IMR-90 (cell line): ENCODE results near the gene PTPRN2. TPM values are rescaled to one million over a fixed set of nuclear protein-coding genes. Genes with fewer than 3 reads are reported as not detected.

Experiments used
- ATAC-seq: fragments of 200-7000 bp; cut with Tn5 transposase; 2 replicates; pipeline ENCODE4 v1.9.1; 2020; ENCODE audit warnings: low read depth, mild to moderate bottlenecking, moderate library complexity
- BruUV-seq: library from RNA; stranded (reverse); fragments of 400-500 nt; replicated peaks from 2 replicates; lab custom pipeline; 2021; lab: Mats Ljungman, UMichigan
- CTCF ChIA-PET: fragments of 300-600 bp; formaldehyde crosslinking; extraction: SDS; loops from one replicate; lab custom pipeline; 2021; ENCODE audit warnings: antibody characterized with exemption; lab: Yijun Ruan, JAX
- POLR2A ChIA-PET: fragments of 300-600 bp; sonication (Branson Sonifier 250); formaldehyde crosslinking; loops from one replicate; lab custom pipeline; 2022; ENCODE audit warnings: antibody characterized with exemption; ENCODE audit not compliant: unreplicated experiment; lab: Charles Lee
- DNase-seq: peaks from one replicate; pipeline ENCODE4 v3.0.0; 2013
- H2AFZ ChIP-seq: replicated peaks from 2 replicates; pipeline ENCODE3; 2013; ENCODE audit warnings: low read length, mild to moderate bottlenecking; ENCODE audit not compliant: poor library complexity
- H2AK5ac ChIP-seq: 2 replicates; pipeline ENCODE4 v1.6.1; 2013; ENCODE audit warnings: low read depth, low read length, inconsistent platforms
- H2AK9ac ChIP-seq: replicated peaks from 2 replicates; pipeline ENCODE3; 2013; ENCODE audit warnings: mild to moderate bottlenecking, low read depth, low read length, moderate library complexity; ENCODE audit not compliant: poor library complexity
- H2BK120ac ChIP-seq: 2 replicates; pipeline ENCODE4 v1.6.1; 2013; ENCODE audit warnings: low read depth, low read length, inconsistent platforms
- H2BK15ac ChIP-seq: 3 replicates; pipeline ENCODE4 v1.6.1; 2013; ENCODE audit warnings: low read depth, low read length, inconsistent platforms
- H2BK20ac ChIP-seq: 2 replicates; pipeline ENCODE4 v1.6.1; 2013; ENCODE audit warnings: low read depth, mild to moderate bottlenecking, inconsistent platforms, low read length, moderate library complexity
- H2BK5ac ChIP-seq: 2 replicates; pipeline ENCODE4 v1.6.1; 2013; ENCODE audit warnings: mild to moderate bottlenecking, low read depth, low read length, inconsistent platforms; ENCODE audit not compliant: poor library complexity, severe bottlenecking
- H3K14ac ChIP-seq: replicated peaks from 2 replicates; pipeline ENCODE4 v1.6.1; 2013; ENCODE audit warnings: low read depth, low read length, inconsistent platforms
- H3K18ac ChIP-seq: 2 replicates; pipeline ENCODE4 v1.6.1; 2013; ENCODE audit warnings: low read depth, low read length, control low read depth
- H3K23ac ChIP-seq: 2 replicates; pipeline ENCODE4 v1.6.1; 2013; ENCODE audit warnings: low read depth, low read length, inconsistent platforms
- H3K27ac ChIP-seq: 2 replicates; pipeline ENCODE4 v1.5.1; 2013; ENCODE audit warnings: mild to moderate bottlenecking, control low read depth, low read length; ENCODE audit not compliant: insufficient read depth
- H3K27me3 ChIP-seq: 2 replicates; pipeline ENCODE4 v1.6.1; 2013; ENCODE audit warnings: low read length; ENCODE audit not compliant: control insufficient read depth, insufficient read depth
- H3K36me3 ChIP-seq: 2 replicates; pipeline ENCODE4 v1.6.1; 2013; ENCODE audit warnings: low read length, mixed read lengths; ENCODE audit not compliant: control insufficient read depth, insufficient read depth
- H3K4ac ChIP-seq: 2 replicates; pipeline ENCODE4 v1.6.1; 2013; ENCODE audit warnings: low read depth, low read length, inconsistent platforms
- H3K4me1 ChIP-seq: 2 replicates; pipeline ENCODE4 v1.6.1; 2013; ENCODE audit warnings: low read length, mixed read lengths; ENCODE audit not compliant: control insufficient read depth, insufficient read depth
- H3K4me2 ChIP-seq: 2 replicates; pipeline ENCODE4 v1.6.1; 2013; ENCODE audit warnings: low read depth, mild to moderate bottlenecking, control low read depth, low read length, moderate library complexity
- H3K4me3 ChIP-seq: 2 replicates; pipeline ENCODE4 v1.5.1; 2013; ENCODE audit warnings: low read depth, mild to moderate bottlenecking, control low read depth, low read length, moderate library complexity; ENCODE audit not compliant: insufficient read depth
- H3K56ac ChIP-seq: 2 replicates; pipeline ENCODE4 v1.6.1; 2013; ENCODE audit warnings: low read length, inconsistent platforms; ENCODE audit not compliant: insufficient read depth; ENCODE audit errors: extremely low read depth
- H3K79me1 ChIP-seq, 2 experiments: 2 replicates each; pipeline ENCODE4 v1.6.1; 2013; ENCODE audit warnings: low read length in 2 of 2, inconsistent platforms in 1 of 2, low read depth in 1 of 2
- H3K9ac ChIP-seq: 2 replicates; pipeline ENCODE4 v1.6.1; 2013; ENCODE audit warnings: low read depth, low read length, control low read depth
- H3K9me1 ChIP-seq: 2 replicates; pipeline ENCODE4 v1.6.1; 2013; ENCODE audit warnings: low read length, inconsistent platforms; ENCODE audit not compliant: insufficient read depth
- H3K9me3 ChIP-seq: 2 replicates; pipeline ENCODE4 v1.6.1; 2013; ENCODE audit warnings: low read length; ENCODE audit not compliant: control insufficient read depth, insufficient read depth
- H4K20me1 ChIP-seq: 2 replicates; pipeline ENCODE4 v1.6.1; 2013; ENCODE audit warnings: low read length, inconsistent platforms; ENCODE audit not compliant: insufficient read depth
- H4K5ac ChIP-seq: 2 replicates; pipeline ENCODE4 v1.6.1; 2013; ENCODE audit warnings: mild to moderate bottlenecking, low read depth, low read length, control low read depth
- H4K8ac ChIP-seq, 2 experiments: 2 replicates each; pipeline ENCODE4 v1.6.1; 2013; ENCODE audit warnings: low read depth in 2 of 2, low read length in 2 of 2, control low read depth in 1 of 2, inconsistent platforms in 1 of 2
- H4K91ac ChIP-seq: 2 replicates; pipeline ENCODE4 v1.6.1; 2013; ENCODE audit warnings: low read depth, low read length, inconsistent platforms; ENCODE audit not compliant: insufficient read depth
- MAZ ChIP-seq: IDR thresholded peaks from 2 replicates; pipeline ENCODE4 v1.6.1; 2012; ENCODE audit warnings: low read depth, mild to moderate bottlenecking, low read length, improper control_type of control experiment, moderate library complexity, borderline replicate concordance
- MXI1 ChIP-seq: IDR thresholded peaks from 2 replicates; pipeline ENCODE4 v1.6.1; 2012; ENCODE audit warnings: low read depth, mild to moderate bottlenecking, low read length, moderate library complexity, borderline replicate concordance
- POLR2A ChIP-seq: IDR thresholded peaks from 2 replicates; pipeline ENCODE4 v1.6.1; 2012; ENCODE audit warnings: mild to moderate bottlenecking, low read depth, low read length
- WGBS, 2 experiments: methylation state at CpG; one replicate each; pipeline versions ENCODE4 v1.1.5 to v1.1.7; 2013; ENCODE audit warnings: missing lambda C conversion rate in 2 of 2; ENCODE audit not compliant: insufficient read length in 1 of 2; ENCODE audit errors: extremely low coverage in 2 of 2; 5-methylcytosine and 5-hydroxymethylcytosine counted together
- dilution Hi-C: fragments of 300-500 bp; cut with HindIII; formaldehyde crosslinking; loops from one replicate; pipeline ENCODE4 v1.14.3; 2018; ENCODE audit warnings: low sequenced_read_pairs; ENCODE audit not compliant: unreplicated experiment
- in situ Hi-C: fragments of 300-500 bp; cut with MboI; formaldehyde crosslinking; loops from 3 replicates; pipeline ENCODE4 v1.14.3; 2019; ENCODE audit warnings: low sequenced_read_pairs, inconsistent platforms, mixed read lengths
- intact Hi-C: fragments of 100-400 bp; cut with micrococcal nuclease; formaldehyde crosslinking; loops from 2 replicates; pipeline ENCODE4 v1.10.0; 2022
- polyA plus RNA-seq, 3 experiments: library from polyadenylated mRNA; depleted of rRNA; stranded (reverse); fragments of >200 nt; gene quantifications; 2 replicates each; pipeline ENCODE4 v1.2.3, GENCODE V29; 2012; ENCODE audit warnings: low replicate concordance in 1 of 3
- total RNA-seq: library from RNA; depleted of rRNA; stranded (reverse); fragments of >200 nt; gene quantifications from 2 replicates; pipeline ENCODE4 v1.2.3, GENCODE V29; 2012

The PTPRN2 gene
- total and polyA plus RNA-seq, 2 of the 4 experiments (the other 2 are of a cell fraction): 0.03 TPM; not detected in 1

- H3K4me2 ChIP-seq: no peak overlapping the region
- no peak overlapping the region for H3K27ac ChIP-seq
- H4K20me1 ChIP-seq: no peaks in the 10 kb centered on the region
- intact Hi-C loops: no loop called here
- BruUV-seq: no TSS peak
- H3K27me3 ChIP-seq: no peaks in the 10 kb centered on the region
- H2AFZ ChIP-seq: no peak overlapping the region
- in situ Hi-C loops: no loop called here
- H3K4ac ChIP-seq: no peak overlapping the region
- no peak overlapping the region for H3K4me3 ChIP-seq
- no peak overlapping the region for H2BK5ac ChIP-seq
- dilution Hi-C loops: no loop called here
- H2BK120ac ChIP-seq: no peak overlapping the region
- no peaks in the 10 kb centered on the region for H3K79me1 ChIP-seq
- no peaks in the 10 kb centered on the region for H3K4me1 ChIP-seq
- H3K9me3 ChIP-seq: peaks cover 33% of the 10 kb centered on the region
- H2BK15ac ChIP-seq: no peak overlapping the region
- no peak overlapping the region for H4K8ac ChIP-seq
- ATAC-seq (no peak), DNase-seq (no peak)
- no peaks in the 10 kb centered on the region for H3K9me1 ChIP-seq
- no peak overlapping the region for H3K56ac ChIP-seq
- H4K91ac ChIP-seq: no peak overlapping the region
- H4K5ac ChIP-seq: no peak overlapping the region
- H3K9ac ChIP-seq: no peak overlapping the region
- WGBS, 2 experiments: 57% methylated on average over 7 of the region's 11 CpGs; no CpG with 5 or more reads in 1 of the 2 experiments
- no peak overlapping the region for H2AK5ac ChIP-seq
- ChIA-PET CTCF (no interaction called here), POLR2A (no interaction called here)
- no peaks in the 10 kb centered on the region for H3K36me3 ChIP-seq
- TF ChIP-seq POLR2A (no peak), MAZ (no peak), MXI1 (no peak)
- no peak overlapping the region for H3K23ac ChIP-seq
- H2BK20ac ChIP-seq: no peak overlapping the region
- H3K18ac ChIP-seq: no peak overlapping the region
- no peak overlapping the region for H3K14ac ChIP-seq
- H2AK9ac ChIP-seq: no peak overlapping the region
Observed at GRCh38 chr7:157676001-157676400, 911.6 kb downstream of the PTPRN2 start.
